Measurements from ENCODE around the gene CCNF.

DNA sequence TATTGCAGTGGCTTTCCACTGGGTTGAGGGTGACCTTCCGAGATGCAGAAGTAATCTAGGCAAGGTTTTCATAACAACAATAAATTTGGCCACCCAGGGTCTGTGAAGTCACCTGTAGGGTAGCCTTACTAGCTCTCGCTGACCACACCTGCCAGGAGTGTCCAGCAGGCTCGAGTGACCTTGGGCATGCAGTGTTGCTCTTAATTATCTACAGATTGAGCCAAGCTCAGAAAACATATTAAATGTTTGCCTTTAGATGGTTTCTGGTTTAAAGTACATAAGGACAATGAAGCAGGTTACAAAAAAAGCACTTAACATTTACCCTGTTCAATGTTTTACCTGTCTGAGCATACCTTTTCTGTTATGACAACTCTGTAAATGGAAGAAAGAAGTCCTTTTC lies 47.5 kb downstream of the CCNF start:
- TF ChIP-seq CREB1 (IDR thresholded peaks at IDR 0.05; ENCODE audit: low read depth) (no peak), RAD21 (IDR thresholded peaks at IDR 0.05; ENCODE audit: low read depth) (no peak), FOXM1 (IDR thresholded peaks at IDR 0.05; ENCODE audit: borderline replicate concordance, low read depth) (no peak), TCF12 (IDR thresholded peaks at IDR 0.05; ENCODE audit: low read depth) (no peak), EP300 (IDR thresholded peaks at IDR 0.05; ENCODE audit: borderline replicate concordance) (no peak)
- TF ChIP-seq, protein P1, sequence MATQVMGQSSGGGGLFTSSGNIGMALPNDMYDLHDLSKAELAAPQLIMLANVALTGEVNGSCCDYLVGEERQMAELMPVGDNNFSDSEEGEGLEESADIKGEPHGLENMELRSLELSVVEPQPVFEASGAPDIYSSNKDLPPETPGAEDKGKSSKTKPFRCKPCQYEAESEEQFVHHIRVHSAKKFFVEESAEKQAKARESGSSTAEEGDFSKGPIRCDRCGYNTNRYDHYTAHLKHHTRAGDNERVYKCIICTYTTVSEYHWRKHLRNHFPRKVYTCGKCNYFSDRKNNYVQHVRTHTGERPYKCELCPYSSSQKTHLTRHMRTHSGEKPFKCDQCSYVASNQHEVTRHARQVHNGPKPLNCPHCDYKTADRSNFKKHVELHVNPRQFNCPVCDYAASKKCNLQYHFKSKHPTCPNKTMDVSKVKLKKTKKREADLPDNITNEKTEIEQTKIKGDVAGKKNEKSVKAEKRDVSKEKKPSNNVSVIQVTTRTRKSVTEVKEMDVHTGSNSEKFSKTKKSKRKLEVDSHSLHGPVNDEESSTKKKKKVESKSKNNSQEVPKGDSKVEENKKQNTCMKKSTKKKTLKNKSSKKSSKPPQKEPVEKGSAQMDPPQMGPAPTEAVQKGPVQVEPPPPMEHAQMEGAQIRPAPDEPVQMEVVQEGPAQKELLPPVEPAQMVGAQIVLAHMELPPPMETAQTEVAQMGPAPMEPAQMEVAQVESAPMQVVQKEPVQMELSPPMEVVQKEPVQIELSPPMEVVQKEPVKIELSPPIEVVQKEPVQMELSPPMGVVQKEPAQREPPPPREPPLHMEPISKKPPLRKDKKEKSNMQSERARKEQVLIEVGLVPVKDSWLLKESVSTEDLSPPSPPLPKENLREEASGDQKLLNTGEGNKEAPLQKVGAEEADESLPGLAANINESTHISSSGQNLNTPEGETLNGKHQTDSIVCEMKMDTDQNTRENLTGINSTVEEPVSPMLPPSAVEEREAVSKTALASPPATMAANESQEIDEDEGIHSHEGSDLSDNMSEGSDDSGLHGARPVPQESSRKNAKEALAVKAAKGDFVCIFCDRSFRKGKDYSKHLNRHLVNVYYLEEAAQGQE (IDR thresholded peaks at IDR 0.05; ENCODE audit: low read depth) = no peak
